Kidney epithelial cell (primary cell): ENCODE measurements around the gene ARHGDIA. TPM values are rescaled to one million over a fixed set of nuclear protein-coding genes. Genes with fewer than 3 reads are reported as not detected.
A peak's percentile ranks its signal among the peaks of the same experiment; 100 is the strongest.

Experiments
- DNase-seq: peaks from one replicate; pipeline ENCODE4 v3.0.0-alpha.2; 2010; ENCODE audit warnings: low read depth
- H3K27me3 ChIP-seq: 2 replicates; pipeline ENCODE4 v1.6.0; 2011; ENCODE audit warnings: low read length; ENCODE audit not compliant: control insufficient read depth, insufficient read depth
- H3K36me3 ChIP-seq: 2 replicates; pipeline ENCODE4 v1.5.1; 2011; ENCODE audit warnings: low read length; ENCODE audit not compliant: control insufficient read depth, insufficient read depth
- H3K4me3 ChIP-seq: 2 replicates; pipeline ENCODE4 v1.5.1; 2011; ENCODE audit warnings: low read depth, mild to moderate bottlenecking, control low read depth, low read length
- total RNA-seq: library from RNA; depleted of rRNA; stranded (reverse); fragments of >200 nt; gene quantifications from 2 replicates; pipeline ENCODE4 v1.2.3, GENCODE V29; 2015
- TF ChIP-seq, protein P1 (sequence below): IDR thresholded peaks from 2 replicates; pipeline ENCODE4 v1.5.1; 2011; ENCODE audit warnings: mild to moderate bottlenecking, moderate library complexity, low read length, control low read depth, inconsistent platforms; ENCODE audit not compliant: insufficient read depth, poor library complexity, severe bottlenecking

Gene ARHGDIA
- total RNA-seq, 1 donor from 2014 or later: 243 TPM

DNA sequence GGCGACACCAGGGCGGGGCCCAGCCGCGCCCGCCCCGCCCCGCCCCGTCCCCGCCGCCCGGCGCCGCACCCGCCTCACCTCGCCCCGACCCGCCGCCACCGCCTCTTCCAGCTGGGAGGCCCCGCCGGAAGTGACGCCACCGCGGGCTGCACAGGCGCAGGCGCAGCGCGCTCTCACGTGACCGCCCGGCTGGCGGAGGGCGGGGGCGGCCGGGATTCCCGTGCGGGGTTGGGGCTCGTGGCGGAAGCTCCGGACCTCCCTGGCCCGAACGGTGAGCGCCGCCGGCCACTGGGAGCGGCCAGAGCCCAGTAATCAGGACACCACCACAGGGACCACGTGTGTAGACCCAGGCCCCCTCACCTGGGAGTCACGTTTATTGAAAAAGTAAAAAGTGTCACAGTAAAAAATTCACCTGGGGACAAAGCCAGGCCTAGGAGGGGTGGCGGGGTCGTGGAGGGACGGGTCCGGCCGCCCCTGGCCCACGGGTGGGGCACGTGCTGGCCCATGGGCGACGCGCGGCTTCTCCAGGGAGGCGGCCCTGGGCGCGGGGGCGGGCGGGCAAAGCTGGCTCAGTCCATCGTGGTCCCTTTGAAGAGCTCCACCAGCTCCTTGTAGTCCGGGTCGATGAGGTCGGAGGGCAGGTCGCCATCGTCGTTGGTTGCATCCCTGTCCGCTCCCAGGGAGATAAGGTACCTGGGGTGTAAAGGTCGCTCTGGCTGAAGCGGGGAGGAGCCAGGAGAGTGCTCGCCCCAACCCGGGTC is 37.8 kb downstream of the ARHGDIA start, which contains the start of gene MCRIP1:
MCRIP1 (minus strand) TSS at position 132 of the 761 bp plus-strand sequence. CDS start 8,785 bp downstream, outside the sequence.
- Histone ChIP-seq H3K36me3 (no peaks in the 10 kb centered on the region), H3K27me3 (no peaks in the 10 kb centered on the region), H3K4me3 (peak within 1 kb of the TSS; percentile 55)
- TF ChIP-seq, protein P1, sequence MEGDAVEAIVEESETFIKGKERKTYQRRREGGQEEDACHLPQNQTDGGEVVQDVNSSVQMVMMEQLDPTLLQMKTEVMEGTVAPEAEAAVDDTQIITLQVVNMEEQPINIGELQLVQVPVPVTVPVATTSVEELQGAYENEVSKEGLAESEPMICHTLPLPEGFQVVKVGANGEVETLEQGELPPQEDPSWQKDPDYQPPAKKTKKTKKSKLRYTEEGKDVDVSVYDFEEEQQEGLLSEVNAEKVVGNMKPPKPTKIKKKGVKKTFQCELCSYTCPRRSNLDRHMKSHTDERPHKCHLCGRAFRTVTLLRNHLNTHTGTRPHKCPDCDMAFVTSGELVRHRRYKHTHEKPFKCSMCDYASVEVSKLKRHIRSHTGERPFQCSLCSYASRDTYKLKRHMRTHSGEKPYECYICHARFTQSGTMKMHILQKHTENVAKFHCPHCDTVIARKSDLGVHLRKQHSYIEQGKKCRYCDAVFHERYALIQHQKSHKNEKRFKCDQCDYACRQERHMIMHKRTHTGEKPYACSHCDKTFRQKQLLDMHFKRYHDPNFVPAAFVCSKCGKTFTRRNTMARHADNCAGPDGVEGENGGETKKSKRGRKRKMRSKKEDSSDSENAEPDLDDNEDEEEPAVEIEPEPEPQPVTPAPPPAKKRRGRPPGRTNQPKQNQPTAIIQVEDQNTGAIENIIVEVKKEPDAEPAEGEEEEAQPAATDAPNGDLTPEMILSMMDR: no peak
- peak; percentile 55 for DNase-seq

DNA sequence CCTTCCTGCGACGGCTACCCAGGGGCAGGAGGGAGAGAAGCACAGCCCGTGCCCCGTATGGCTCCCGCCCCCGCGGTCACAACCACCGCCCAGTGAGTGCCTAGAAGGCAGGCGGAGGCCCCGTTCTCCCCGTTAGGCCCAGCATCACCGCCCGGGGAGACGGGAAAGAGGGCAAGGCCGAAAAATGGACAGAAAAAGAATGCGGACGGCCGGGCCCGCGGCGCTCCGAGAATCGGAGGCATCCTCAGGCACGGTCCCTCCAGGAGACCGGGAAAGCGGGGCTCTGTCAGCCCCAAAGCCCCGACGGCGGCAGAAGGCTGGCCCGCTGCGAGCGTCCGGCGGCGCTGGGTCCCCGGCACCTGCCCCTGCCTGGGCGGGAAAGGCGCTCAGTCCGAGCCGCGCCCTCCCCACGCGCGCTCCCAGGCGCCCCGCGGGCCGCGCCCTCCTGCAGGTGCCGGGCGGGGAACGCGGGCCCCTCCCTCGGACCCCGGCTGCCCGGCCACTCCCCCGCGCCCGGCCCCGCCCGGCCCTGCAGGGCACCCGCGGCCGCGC is 38.5 kb downstream of the ARHGDIA start:
- H3K36me3 ChIP-seq: no peaks in the 10 kb centered on the region
- TF ChIP-seq, protein P1: no peak
- H3K4me3 ChIP-seq: peak overlapping the region; percentile 55
- no peaks in the 10 kb centered on the region for H3K27me3 ChIP-seq
- no peak for DNase-seq

DNA sequence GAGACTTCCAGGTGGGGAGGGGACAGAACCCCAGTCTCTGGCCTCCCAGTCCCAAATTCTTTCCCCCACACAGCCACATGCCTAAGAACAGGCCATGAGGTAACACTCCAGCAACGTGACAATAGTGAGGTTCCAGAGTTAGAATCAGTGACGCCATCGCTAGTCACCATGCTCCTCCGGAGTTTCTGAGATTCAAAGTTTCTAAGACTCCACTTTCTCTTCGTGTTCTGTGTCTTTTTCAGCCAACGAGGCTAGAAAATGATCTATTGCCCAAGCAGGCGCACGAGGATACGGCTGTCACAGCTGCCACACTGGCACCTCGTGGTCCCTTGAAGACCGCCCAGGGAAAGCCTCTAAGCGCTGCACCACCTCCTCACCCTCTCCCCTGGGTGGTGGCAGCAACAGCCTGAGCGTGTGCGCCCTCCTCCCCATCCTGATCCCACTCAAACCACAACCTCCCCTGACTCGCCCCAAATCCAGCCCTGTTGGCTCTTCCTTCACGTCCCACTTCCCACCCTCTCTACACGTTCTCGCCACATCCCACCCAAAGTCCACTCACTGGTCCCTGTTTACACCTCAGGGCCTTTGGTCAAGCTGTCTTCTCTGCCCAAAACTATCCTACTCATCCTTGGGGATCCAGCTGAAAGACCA is 39.1 kb downstream of the ARHGDIA start:
- no peak for DNase-seq
- TF ChIP-seq, protein P1: no peak
- Histone ChIP-seq H3K27me3 (no peaks in the 10 kb centered on the region), H3K4me3 (peak overlapping the region; percentile 55), H3K36me3 (no peaks in the 10 kb centered on the region)

GRCh38 chr17:81831563-81831956 is 39.6 kb downstream of the ARHGDIA start:
- Histone ChIP-seq H3K4me3 (no peak overlapping the region), H3K27me3 (no peaks in the 10 kb centered on the region), H3K36me3 (no peaks in the 10 kb centered on the region)
- TF ChIP-seq, protein P1: no peak
- no peak for DNase-seq

- TF ChIP-seq, protein P1: no peak
- no peaks in the 10 kb centered on the region for H3K27me3 ChIP-seq
Measured at GRCh38 chr17:81829858-81830257, 41.3 kb downstream of the ARHGDIA start.

More at GRCh38 chr17:81829858-81830257, 41.3 kb downstream of the ARHGDIA start:
- no peak overlapping the region for H3K4me3 ChIP-seq
- H3K36me3 ChIP-seq: no peaks in the 10 kb centered on the region
- no peak for DNase-seq
